Right lobe of liver (tissue), 6 donors: ENCODE data around the gene CAST. TPM values are rescaled to one million over a fixed set of nuclear protein-coding genes. Genes with fewer than 3 reads are reported as not detected.
"Not testable (repeated sequence)": the region's sequence is repeated elsewhere in the genome, so short reads cannot be mapped to it uniquely, and the experiment has no call there.

Experiments used
- ATAC-seq, 4 donors: fragments of 200-7000 bp; cut with Tn5 transposase; one replicate each; pipeline ENCODE4 v1.9.1; 2020; ENCODE audit warnings: mild to moderate bottlenecking in 4 of 4, moderate library complexity in 4 of 4
- DNase-seq, 3 donors: peaks; one replicate each; pipeline ENCODE4 v3.0.0-alpha.2; 2020
- H3K27ac ChIP-seq, 3 donors: fragments of 200-600 bp; one replicate each; pipeline ENCODE4 v1.8.0; 2022
- H3K27me3 ChIP-seq, 2 donors: fragments of 200-600 bp; one replicate each; pipeline ENCODE4 v1.8.0; 2022
- H3K36me3 ChIP-seq, 4 donors: fragments of 200-600 bp; sonication (generic) in 1 of 4; one replicate each; pipeline versions ENCODE4 v1.5.1 to v1.8.0; 2017 to 2022; ENCODE audit warnings: control low read depth in 1 of 4
- H3K4me1 ChIP-seq, 4 donors: fragments of 200-600 bp; sonication (generic) in 1 of 4; one replicate each; pipeline versions ENCODE4 v1.5.1 to v1.8.0; 2017 to 2022; ENCODE audit warnings: control low read depth in 1 of 4
- H3K4me3 ChIP-seq, 3 donors: fragments of 200-600 bp; one replicate each; pipeline ENCODE4 v1.8.0; 2022
- H3K9me3 ChIP-seq, 4 donors: fragments of 200-600 bp; sonication (generic) in 1 of 4; one replicate each; pipeline versions ENCODE4 v1.5.1 to v1.8.0; 2017 to 2022; ENCODE audit warnings: control low read depth in 1 of 4
- POLR2A ChIP-seq: fragments of 450-650 bp; IDR thresholded peaks from one replicate; pipeline ENCODE4 v1.6.1; 2017; ENCODE audit warnings: antibody characterized with exemption, mild to moderate bottlenecking
- WGBS: methylation state at CpG from one replicate; pipeline ENCODE4 v1.1.6; 2018; ENCODE audit warnings: low coverage, low lambda C conversion rate; ENCODE audit not compliant: insufficient coverage; ENCODE audit errors: missing lambda C conversion rate; 5-methylcytosine and 5-hydroxymethylcytosine counted together
- intact Hi-C, 2 donors: fragments of 100-400 bp; cut with DNase I; formaldehyde crosslinking; loops; one replicate each; pipeline versions ENCODE4 v1.11.2 to v1.14.1; 2022
- total RNA-seq, 6 experiments: library from RNA; depleted of rRNA in 2 of 6; stranded (reverse); fragments of >200 nt in 2 of 6; fragmentation: NEBNext Ultra II Directional in 3 of 6; extraction: Animal tissue kit (Norgen Biotek cat#: 25700) in 3 of 6; gene quantifications; one replicate each; pipeline versions ENCODE4 v1.1.0 to v1.2.4, GENCODE V29; 2016 to 2023
- TF ChIP-seq, protein P1 (sequence below), 4 donors: fragments of 200-600 bp in 3 of 4; fragments of 450-650 bp in 1 of 4; IDR thresholded peaks; one replicate each; pipeline versions ENCODE4 v1.5.1 to v1.8.0; 2016 to 2022; ENCODE audit warnings: antibody characterized with exemption in 4 of 4, mild to moderate bottlenecking in 2 of 4
- donor health status: DM: no; HTN: yes; CAD: no.
- donor health status: DM: no; HTN: no; CAD: no.
- donor health status: DM: no; HTN: no; CAD: no.
- donor health status: DM: no; HTN: yes; CAD: no.
- donor health status: DM: no; HTN: yes; CAD: no.

Gene CAST
- total RNA-seq, 6 experiments from 2014 or later: 86.8 to 187 (median 123) TPM

DNA sequence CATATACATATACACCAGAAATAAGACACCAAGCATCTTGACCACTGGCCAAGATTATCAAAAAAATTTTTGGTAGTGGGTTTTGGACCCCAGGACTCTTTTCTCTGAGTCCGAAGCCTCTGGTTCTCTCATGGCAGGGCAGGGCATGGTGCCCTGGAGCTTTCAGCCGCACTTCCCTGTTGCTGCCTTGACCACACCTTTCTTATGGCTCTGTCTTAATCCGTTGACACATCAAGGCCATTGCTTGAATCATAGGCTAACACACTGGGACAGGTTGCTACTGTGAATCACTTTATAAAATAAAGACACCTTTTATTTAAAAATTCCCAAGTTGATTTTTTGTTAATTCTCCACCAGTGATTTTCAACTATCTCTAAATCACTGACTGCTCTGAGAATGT, 45.4 kb upstream of the CAST start:
- ATAC-seq (no peak), DNase-seq (no peak)
- Histone ChIP-seq H3K27me3 (no peaks in the 10 kb centered on the region), H3K36me3 (no peaks in the 10 kb centered on the region), H3K4me3 (no peak overlapping the region), H3K27ac (no peak overlapping the region), H3K4me1 (peaks cover 0 to 6% (median 0%) of the 10 kb centered on the region in 4 donors), H3K9me3 (no peaks in the 10 kb centered on the region)
- no peak for TF ChIP-seq POLR2A
- intact Hi-C loops: loop anchor here in 1 of 2 donors (10.0 kb wide), 1 partner anchor 68 kb away; no protein-coding TSS in a partner anchor
- 92% methylated on average over 3 of the region's 3 CpGs for WGBS

- not testable (repeated sequence) for H3K27ac ChIP-seq, H3K4me1 ChIP-seq, DNase-seq, H3K27me3 ChIP-seq, H3K9me3 ChIP-seq, H3K4me3 ChIP-seq, ATAC-seq, H3K36me3 ChIP-seq
- intact Hi-C loops: loop anchor here in 1 of 2 donors (10.0 kb wide), 1 partner anchor 66 kb away; no protein-coding TSS in a partner anchor
- 83% methylated on average over 1 of the region's 30 CpGs for WGBS
These were observed 43.7 kb upstream of the CAST start for GRCh38 chr5:96618311-96619016.

GRCh38 chr5:96619946-96620345, 42.2 kb upstream of the CAST start:
- intact Hi-C loops: loop anchor here (10.0 kb wide), 1 partner anchor 65 kb away; no protein-coding TSS in a partner anchor
- WGBS: 100% methylated on average over 1 of the region's 2 CpGs
- Histone ChIP-seq H3K9me3 (no peaks in the 10 kb centered on the region), H3K27ac (no peak overlapping the region), H3K4me3 (no peak overlapping the region), H3K36me3 (no peaks in the 10 kb centered on the region), H3K27me3 (no peaks in the 10 kb centered on the region), H3K4me1 (peaks cover 0 to under 1% (median 0%) of the 10 kb centered on the region in 4 donors)
- ATAC-seq (no peak), DNase-seq (no peak)
- TF ChIP-seq, protein P1, sequence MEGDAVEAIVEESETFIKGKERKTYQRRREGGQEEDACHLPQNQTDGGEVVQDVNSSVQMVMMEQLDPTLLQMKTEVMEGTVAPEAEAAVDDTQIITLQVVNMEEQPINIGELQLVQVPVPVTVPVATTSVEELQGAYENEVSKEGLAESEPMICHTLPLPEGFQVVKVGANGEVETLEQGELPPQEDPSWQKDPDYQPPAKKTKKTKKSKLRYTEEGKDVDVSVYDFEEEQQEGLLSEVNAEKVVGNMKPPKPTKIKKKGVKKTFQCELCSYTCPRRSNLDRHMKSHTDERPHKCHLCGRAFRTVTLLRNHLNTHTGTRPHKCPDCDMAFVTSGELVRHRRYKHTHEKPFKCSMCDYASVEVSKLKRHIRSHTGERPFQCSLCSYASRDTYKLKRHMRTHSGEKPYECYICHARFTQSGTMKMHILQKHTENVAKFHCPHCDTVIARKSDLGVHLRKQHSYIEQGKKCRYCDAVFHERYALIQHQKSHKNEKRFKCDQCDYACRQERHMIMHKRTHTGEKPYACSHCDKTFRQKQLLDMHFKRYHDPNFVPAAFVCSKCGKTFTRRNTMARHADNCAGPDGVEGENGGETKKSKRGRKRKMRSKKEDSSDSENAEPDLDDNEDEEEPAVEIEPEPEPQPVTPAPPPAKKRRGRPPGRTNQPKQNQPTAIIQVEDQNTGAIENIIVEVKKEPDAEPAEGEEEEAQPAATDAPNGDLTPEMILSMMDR (IDR thresholded peaks at IDR 0.05): no peak
- no peak for TF ChIP-seq POLR2A

GRCh38 chr5:96624596-96624995, 37.6 kb upstream of the CAST start:
- DNase-seq: no peak
- intact Hi-C loops: loop anchor here in 1 of 2 donors (10.0 kb wide), 1 partner anchor 60 kb away; no protein-coding TSS in a partner anchor

DNA sequence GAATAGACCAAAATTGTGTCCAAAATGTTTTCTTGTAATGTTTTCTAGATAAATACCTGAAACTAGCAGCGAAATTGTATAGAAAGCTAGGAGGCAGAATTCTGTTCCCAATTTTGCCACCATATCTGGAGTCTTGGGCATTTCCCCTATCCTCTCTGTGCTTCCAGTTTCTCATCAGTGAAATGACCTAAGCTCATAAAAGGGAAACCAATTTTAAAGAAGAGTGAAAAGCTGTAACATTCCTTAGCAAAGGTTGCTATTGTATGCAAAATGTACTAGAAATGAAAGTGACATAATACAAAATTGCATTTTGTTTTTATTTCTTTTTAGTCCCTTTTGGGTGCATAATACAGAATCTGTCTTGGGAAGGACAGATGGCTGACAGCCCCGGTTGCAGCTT, 36.8 kb upstream of the CAST start:
- no peaks in the 10 kb centered on the region for H3K9me3 ChIP-seq
- no peak for TF ChIP-seq POLR2A
- TF ChIP-seq, protein P1 (IDR thresholded peaks at IDR 0.05): no peak
- H3K4me3 ChIP-seq: no peak overlapping the region
- H3K4me1 ChIP-seq: no peaks in the 10 kb centered on the region
- 84% methylated on average over 2 of the region's 2 CpGs for WGBS
- ATAC-seq (no peak), DNase-seq (no peak)
- H3K27me3 ChIP-seq: no peaks in the 10 kb centered on the region
- intact Hi-C loops: loop anchor here in 1 of 2 donors (10.0 kb wide), 1 partner anchor 59 kb away; no protein-coding TSS in a partner anchor
- no peaks in the 10 kb centered on the region for H3K36me3 ChIP-seq
- no peak overlapping the region for H3K27ac ChIP-seq

More at GRCh38 chr5:96624596-96624995, 37.6 kb upstream of the CAST start:
- Histone ChIP-seq H3K36me3 (no peaks in the 10 kb centered on the region), H3K4me1 (no peaks in the 10 kb centered on the region), H3K27me3 (no peaks in the 10 kb centered on the region), H3K27ac (no peak overlapping the region), H3K9me3 (no peaks in the 10 kb centered on the region), H3K4me3 (no peak overlapping the region)
- 73% methylated on average over 3 of the region's 3 CpGs for WGBS
- TF ChIP-seq, protein P1 (IDR thresholded peaks at IDR 0.05): no peak
- no peak for TF ChIP-seq POLR2A
- ATAC-seq: no peak
